Stimulated activated CD4-positive, alpha-beta T cell treated with anti-CD3 and anti-CD28 coated beads, Interleukin-4, amount 100 ng/mL, for 4 hours (primary cell): Measurements from ENCODE around the gene LDLRAD4.
"Not testable (repeated sequence)": the region's sequence is repeated elsewhere in the genome, so short reads cannot be mapped to it uniquely, and the experiment has no call there.

Experiments used
- DNase-seq, 2 experiments: peaks; one replicate each; pipeline ENCODE4 v3.0.0-alpha.2; 2020

Gene LDLRAD4

GRCh38 chr18:13454363-13455150, 236.0 kb downstream of the LDLRAD4 start:
- DNase-seq, result no peak

GRCh38 chr18:13455471-13455870, 236.9 kb downstream of the LDLRAD4 start:
- no peak for DNase-seq

GRCh38 chr18:13455960-13456481, 237.5 kb downstream of the LDLRAD4 start:
- DNase-seq, result no peak

- DNase-seq, result no peak
Measured at GRCh38 chr18:13456736-13457271, 238.2 kb downstream of the LDLRAD4 start.

GRCh38 chr18:13457327-13457726, 238.8 kb downstream of the LDLRAD4 start:
- no peak for DNase-seq

- DNase-seq, result no peak
Measured at GRCh38 chr18:13460946-13461345, 242.4 kb downstream of the LDLRAD4 start.

- DNase-seq, result no peak
Measured at GRCh38 chr18:13461469-13461868, 242.9 kb downstream of the LDLRAD4 start.

GRCh38 chr18:13461936-13462335, 243.4 kb downstream of the LDLRAD4 start:
- DNase-seq, result no peak

GRCh38 chr18:13462686-13463085, 244.1 kb downstream of the LDLRAD4 start:
- no peak for DNase-seq

- DNase-seq, result peak; percentile 14 to 18
Measured at GRCh38 chr18:13463526-13464210, 245.1 kb downstream of the LDLRAD4 start.

GRCh38 chr18:13464432-13465123, 246.0 kb downstream of the LDLRAD4 start:
- peak; percentile 50 to 55 for DNase-seq

- DNase-seq, result no peak
Measured at GRCh38 chr18:13465124-13465446, 246.5 kb downstream of the LDLRAD4 start.

GRCh38 chr18:13465476-13465875, 246.9 kb downstream of the LDLRAD4 start:
- no peak for DNase-seq

GRCh38 chr18:13470516-13471197, 252.1 kb downstream of the LDLRAD4 start:
- DNase-seq, result no peak

GRCh38 chr18:13471198-13471845, 252.8 kb downstream of the LDLRAD4 start:
- DNase-seq, result no peak

- DNase-seq, result no peak
Measured at GRCh38 chr18:13471971-13472628, 253.5 kb downstream of the LDLRAD4 start.

- DNase-seq, result no peak
Measured at GRCh38 chr18:13473751-13474150, 255.2 kb downstream of the LDLRAD4 start.

GRCh38 chr18:13474336-13474735, 255.8 kb downstream of the LDLRAD4 start:
- no peak for DNase-seq

- no peak for DNase-seq
Measured at GRCh38 chr18:13474907-13475545, 256.5 kb downstream of the LDLRAD4 start.

- not testable (repeated sequence) for DNase-seq
Measured at GRCh38 chr18:13476312-13476711, 257.8 kb downstream of the LDLRAD4 start.

GRCh38 chr18:13477147-13477683, 258.7 kb downstream of the LDLRAD4 start:
- no peak for DNase-seq
